ENCODE measurements around the gene PTGES.

DNA sequence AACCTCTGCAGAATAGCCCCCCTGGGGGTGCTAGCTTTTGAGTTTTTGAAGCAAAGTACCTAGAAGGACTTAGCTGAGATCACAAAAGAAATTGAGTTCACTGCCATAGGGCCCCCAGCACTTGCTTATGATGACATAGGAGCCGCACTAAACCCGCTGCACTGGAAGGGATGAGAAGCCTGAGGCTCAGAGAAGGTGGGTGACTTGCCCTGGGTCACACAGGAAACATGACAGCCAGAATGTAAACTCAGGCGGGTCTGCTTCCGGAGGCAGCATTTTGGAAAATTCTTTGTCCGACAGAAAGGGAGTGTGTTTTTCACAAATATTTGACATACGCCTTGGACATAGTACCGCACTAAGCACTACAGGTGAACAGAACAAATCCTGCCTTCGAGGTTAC, 41.7 kb upstream of the PTGES start:
- TF ChIP-seq SUZ12 (IDR thresholded peaks at IDR 0.05; ENCODE audit: extremely low read depth, insufficient read depth, insufficient read length), result no peak
- TF ChIP-seq YY1 (IDR thresholded peaks at IDR 0.05; ENCODE audit: insufficient read depth, insufficient read length), result no peak

Data from NT2/D1 (cell line).